HepG2 (cell line): Measurements from ENCODE around the gene RHOG. TPM values are rescaled to one million over a fixed set of nuclear protein-coding genes. Genes with fewer than 3 reads are reported as not detected.

Experiments
- ATAC-seq: fragments of 200-7000 bp; cut with Tn5 transposase; 3 replicates; pipeline ENCODE4 v1.9.1; 2020; ENCODE audit warnings: mild to moderate bottlenecking, moderate library complexity
- BruUV-seq: library from RNA; stranded (reverse); fragments of 400-500 nt; replicated peaks from 2 replicates; lab custom pipeline; 2021; lab: Mats Ljungman, UMichigan
- CTCF ChIA-PET: fragments of 300-600 bp; formaldehyde crosslinking; extraction: SDS; loops from one replicate; lab custom pipeline; 2021; ENCODE audit warnings: low total read pairs, inconsistent platforms, low intra/inter-chr PET ratio; lab: Yijun Ruan, JAX
- POLR2A ChIA-PET: fragments of 350-600 bp; sonication (Branson Sonifier 250); formaldehyde crosslinking; loops from one replicate; lab custom pipeline; 2020; ENCODE audit warnings: antibody characterized with exemption, inconsistent platforms; lab: Yijun Ruan, JAX
- DNase-seq: peaks from one replicate; pipeline ENCODE4 v3.0.0-alpha.2; 2015; ENCODE audit warnings: low spot score
- FAIRE-seq: peaks from 3 replicates; lab custom pipeline; 2011; peaks lifted over from hg19 to GRCh38; lab: Jason Lieb, UNC
- H2AFZ ChIP-seq: one replicate; pipeline ENCODE4 v1.6.1; 2011; ENCODE audit warnings: low read length, inconsistent platforms
- H3K27ac ChIP-seq: fragments of 300-600 bp; 3 replicates; pipeline ENCODE4 v1.8.0; 2011; ENCODE audit warnings: mixed run types, mild to moderate bottlenecking, mixed read lengths, low read length, inconsistent platforms; ENCODE audit not compliant: insufficient read depth; ENCODE audit errors: extremely low read length
- H3K27me3 ChIP-seq, 2 experiments: fragments of 200-600 bp in 1 of 2; 2 replicates in 1 of 2; 3 replicates in 1 of 2; pipeline versions ENCODE4 v1.6.0 to v1.8.0; 2011; ENCODE audit warnings: low read length in 2 of 2, mild to moderate bottlenecking in 2 of 2, moderate library complexity in 2 of 2, inconsistent platforms in 1 of 2; ENCODE audit not compliant: insufficient read depth in 2 of 2, control insufficient read depth in 1 of 2
- H3K36me3 ChIP-seq, 2 experiments: fragments of 200-600 bp in 1 of 2; replicated peaks in 1 of 2; 2 replicates in 1 of 2; 3 replicates in 1 of 2; pipeline versions ENCODE4 v1.5.1 to v1.8.0; 2011; ENCODE audit warnings: low read length in 2 of 2, inconsistent platforms in 1 of 2; ENCODE audit not compliant: insufficient read depth in 2 of 2, control insufficient read depth in 1 of 2
- H3K4me1 ChIP-seq: 2 replicates; pipeline ENCODE4 v1.5.1; 2012; ENCODE audit warnings: low read length, inconsistent platforms; ENCODE audit not compliant: insufficient read depth
- H3K4me2 ChIP-seq: 2 replicates; pipeline ENCODE4 v1.6.0; 2011; ENCODE audit warnings: low read depth, low read length, inconsistent platforms
- H3K4me3 ChIP-seq, 3 experiments: fragments of 200-600 bp in 1 of 3; sonication (generic), shearing (Covaris generic) in 1 of 3; replicated peaks in 1 of 3; 2 replicates each; pipeline ENCODE4 v1.5.1; 2011 to 2016; ENCODE audit warnings: low read length in 3 of 3, inconsistent platforms in 2 of 3, low read depth in 2 of 3, mild to moderate bottlenecking in 2 of 3, control low read depth in 1 of 3, mixed read lengths in 1 of 3; ENCODE audit not compliant: insufficient read depth in 1 of 3
- H3K79me2 ChIP-seq: one replicate; pipeline ENCODE4 v1.6.1; 2011; ENCODE audit warnings: low read length, inconsistent platforms; ENCODE audit not compliant: insufficient read depth
- H3K9ac ChIP-seq: 2 replicates; pipeline ENCODE4 v1.6.0; 2011; ENCODE audit warnings: mild to moderate bottlenecking, low read depth, low read length, inconsistent platforms; ENCODE audit not compliant: insufficient read depth
- H3K9me3 ChIP-seq: 2 replicates; pipeline ENCODE4 v1.5.1; 2012; ENCODE audit warnings: mild to moderate bottlenecking, low read length
- H4K20me1 ChIP-seq: 2 replicates; pipeline ENCODE4 v1.6.0; 2011; ENCODE audit warnings: inconsistent platforms, mild to moderate bottlenecking, low read length, moderate library complexity; ENCODE audit not compliant: insufficient read depth
- FOXK2 ChIP-seq: fragments of 450-650 bp; IDR thresholded peaks from 2 replicates; pipeline ENCODE4 v1.6.1; 2016
- MEIS2 ChIP-seq: sonication (generic); formaldehyde crosslinking; IDR thresholded peaks from 2 replicates; pipeline ENCODE4 v1.9.0; 2021; ENCODE audit warnings: mild to moderate bottlenecking, missing genetic modification reagents
- NFIB ChIP-seq: sonication (generic); formaldehyde crosslinking; IDR thresholded peaks from 2 replicates; pipeline ENCODE4 v1.9.0; 2021; ENCODE audit warnings: missing genetic modification reagents, mild to moderate bottlenecking, borderline replicate concordance
- XRCC5 ChIP-seq: fragments of 200-400 bp; formaldehyde crosslinking; optimal IDR thresholded peaks from 2 replicates; pipeline ENCODE3; 2017; ENCODE audit warnings: mild to moderate bottlenecking, low read length
- ZNF10 ChIP-seq: sonication (generic); formaldehyde crosslinking; IDR thresholded peaks from 2 replicates; pipeline ENCODE4 v1.4.0; 2020; ENCODE audit warnings: mild to moderate bottlenecking, low read depth, missing genetic modification reagents, borderline replicate concordance
- ZNF207 ChIP-seq: fragments of 450-650 bp; IDR thresholded peaks from 2 replicates; pipeline ENCODE4 v1.6.1; 2016; ENCODE audit warnings: antibody characterized with exemption, borderline replicate concordance
- ZNF260 ChIP-seq: sonication (generic); formaldehyde crosslinking; IDR thresholded peaks from 2 replicates; pipeline ENCODE4 v1.4.0; 2020; ENCODE audit warnings: missing genetic modification reagents, low read depth, mild to moderate bottlenecking, borderline replicate concordance
- ZNF296 ChIP-seq: sonication (generic); formaldehyde crosslinking; conservative IDR thresholded peaks from 2 replicates; pipeline ENCODE4 v1.5.0; 2020; ENCODE audit warnings: mild to moderate bottlenecking, missing genetic modification reagents
- ZNF605 ChIP-seq: sonication (generic); formaldehyde crosslinking; IDR thresholded peaks from 2 replicates; pipeline ENCODE4 v1.8.0; 2022; ENCODE audit warnings: mild to moderate bottlenecking, missing genetic modification reagents
- ZNF644 ChIP-seq: IDR thresholded peaks from 2 replicates; pipeline ENCODE4 v1.6.1; 2016; ENCODE audit warnings: low read depth
- ZSCAN21 ChIP-seq: sonication (generic); formaldehyde crosslinking; IDR thresholded peaks from 2 replicates; pipeline ENCODE4 v1.8.0; 2022; ENCODE audit warnings: mild to moderate bottlenecking, missing genetic modification reagents, moderate library complexity, borderline replicate concordance
- WGBS: methylation state at CpG from one replicate; pipeline ENCODE4 v1.1.6; 2017; ENCODE audit warnings: low lambda C conversion rate; 5-methylcytosine and 5-hydroxymethylcytosine counted together
- in situ Hi-C: cut with HindIII; loops from 2 replicates; pipeline ENCODE4 v1.10.0; 2017; ENCODE audit warnings: low pct_unique_long_range_greater_than_20kb; ENCODE audit not compliant: extremely low pct_ligation_motif_present
- intact Hi-C: fragments of 100-400 bp; cut with micrococcal nuclease; formaldehyde crosslinking; loops from one replicate; pipeline ENCODE4 v1.10.0; 2022; ENCODE audit not compliant: unreplicated experiment
- polyA plus RNA-seq, 8 experiments: library from polyadenylated mRNA; depleted of rRNA in 3 of 8; stranded (reverse) in 7 of 8; unstranded in 1 of 8; fragments of >200 nt; fragmentation: Illumina TruSeq in 4 of 8; extraction: Trizol in 4 of 8; gene quantifications; 2 replicates each; pipeline versions ENCODE4 v1.2.1 to v1.2.3, GENCODE V29; 2011 to 2016; ENCODE audit warnings: low read depth in 4 of 8, missing spikeins in 1 of 8, mixed read lengths in 1 of 8; ENCODE audit not compliant: insufficient read depth in 1 of 8
- total RNA-seq, 5 experiments: library from RNA; depleted of rRNA; stranded (reverse); fragments of >200 nt; fragmentation: Illumina TruSeq; extraction: Trizol; gene quantifications; 2 replicates each; pipeline ENCODE4 v1.2.3, GENCODE V29; 2016; ENCODE audit warnings: low read depth in 1 of 5
- TF ChIP-seq, protein P1 (sequence below): IDR thresholded peaks from 2 replicates; pipeline ENCODE4 v1.6.1; 2016; ENCODE audit warnings: missing compliant biosample characterization, missing genetic modification reagents, borderline replicate concordance
- TF ChIP-seq, protein P2 (sequence below): sonication (generic); formaldehyde crosslinking; IDR thresholded peaks from 2 replicates; pipeline ENCODE4 v1.8.0; 2022; ENCODE audit warnings: missing genetic modification reagents, mild to moderate bottlenecking, moderate library complexity, borderline replicate concordance
- TF ChIP-seq, protein P3 (sequence below): sonication (generic); formaldehyde crosslinking; IDR thresholded peaks from 2 replicates; pipeline ENCODE4 v1.5.1; 2020; ENCODE audit warnings: missing genetic modification reagents, mild to moderate bottlenecking, borderline replicate concordance

The RHOG gene
- total and polyA plus RNA-seq, 2 of the 13 experiments (the other 11 are each of a cell fraction or from before 2014, with no cell fraction given), result 7.7 to 23.4 TPM

DNA sequence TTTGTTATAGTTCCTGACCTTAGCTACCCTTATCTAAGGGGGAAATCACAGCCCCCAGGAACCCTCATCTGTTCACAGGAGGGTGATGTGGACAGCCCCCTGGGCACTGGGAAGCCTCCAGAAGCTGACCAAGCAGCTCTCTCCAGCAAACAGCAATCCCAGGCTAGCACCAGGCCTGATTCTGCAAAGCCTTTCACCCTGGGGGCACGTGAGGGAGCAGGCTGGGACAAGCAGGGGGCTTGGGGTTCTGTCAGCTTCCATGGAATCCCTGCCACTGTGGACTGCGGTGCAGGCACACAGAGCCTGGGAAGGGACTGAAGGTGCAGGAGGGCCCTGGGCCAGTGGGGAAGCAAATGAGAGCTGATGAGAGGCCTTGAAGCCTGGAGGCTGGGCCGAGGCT lies 30.3 kb downstream of the RHOG start:
- CTCF ChIA-PET, result no interaction called here
- FAIRE-seq, result no peak

DNA sequence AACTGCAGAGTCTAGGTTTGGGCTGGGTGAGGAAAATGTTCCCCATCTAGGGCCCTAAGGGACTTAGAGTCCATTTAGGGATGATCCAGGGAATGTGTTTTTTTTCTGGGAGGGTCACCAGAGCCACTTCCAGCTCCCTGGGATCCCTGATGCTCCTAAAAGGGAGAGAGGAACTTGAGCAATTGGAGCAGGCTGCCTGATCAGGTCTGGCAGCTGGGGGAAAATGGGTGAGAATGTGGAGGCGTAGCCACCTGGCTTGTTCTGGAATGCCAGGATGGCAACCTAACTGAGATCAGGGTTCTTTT lies 31.2 kb downstream of the RHOG start:
- intact Hi-C loops (loop anchor here (2.0 kb wide), 2 partner anchors 31 to 35 kb away; partner anchors contain the start of gene RHOG), in situ Hi-C loops (no loop called here)
- H3K9me3 ChIP-seq, result no peaks in the 10 kb centered on the region
- H3K4me2 ChIP-seq, result no peak overlapping the region
- no peaks in the 10 kb centered on the region for H3K79me2 ChIP-seq
- CTCF ChIA-PET, result no interaction called here
- H3K27me3 ChIP-seq, result no peaks in the 10 kb centered on the region; a peak in 1 of 5 replicates
- BruUV-seq, result no TSS peak
- no peaks in the 10 kb centered on the region for H4K20me1 ChIP-seq
- WGBS, result 100% methylated on average over 1 of the region's 1 CpG
- no peak for DNase-seq
- H3K27ac ChIP-seq, result no peak overlapping the region
- no peak overlapping the region for H3K9ac ChIP-seq
- peaks cover 0 to 3% of the 10 kb centered on the region in 2 experiments; a peak in 2 of 5 replicates for H3K36me3 ChIP-seq
- ATAC-seq, result no peak
- FAIRE-seq, result no peak
- H2AFZ ChIP-seq, result no peak overlapping the region
- peaks cover 19% of the 10 kb centered on the region for H3K4me1 ChIP-seq
- no peak overlapping the region for H3K4me3 ChIP-seq
- POLR2A ChIA-PET, result interaction anchor here (1.0 to 2.5 kb wide), 6 partner anchors 11 to 45 kb away, joined by 4 to 35 read pairs (median 6); partner anchors contain the start of genes NUP98, RHOG and STIM1
- TF ChIP-seq ZSCAN21 (CRISPR knock-in tag), result no peak
- no peak for TF ChIP-seq ZNF605 (CRISPR knock-in tag)
- no peak for TF ChIP-seq ZNF207
- TF ChIP-seq, protein P1, sequence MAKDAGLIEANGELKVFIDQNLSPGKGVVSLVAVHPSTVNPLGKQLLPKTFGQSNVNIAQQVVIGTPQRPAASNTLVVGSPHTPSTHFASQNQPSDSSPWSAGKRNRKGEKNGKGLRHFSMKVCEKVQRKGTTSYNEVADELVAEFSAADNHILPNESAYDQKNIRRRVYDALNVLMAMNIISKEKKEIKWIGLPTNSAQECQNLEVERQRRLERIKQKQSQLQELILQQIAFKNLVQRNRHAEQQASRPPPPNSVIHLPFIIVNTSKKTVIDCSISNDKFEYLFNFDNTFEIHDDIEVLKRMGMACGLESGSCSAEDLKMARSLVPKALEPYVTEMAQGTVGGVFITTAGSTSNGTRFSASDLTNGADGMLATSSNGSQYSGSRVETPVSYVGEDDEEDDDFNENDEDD (CRISPR knock-in tag), result no peak
- TF ChIP-seq FOXK2, result no peak
- TF ChIP-seq, protein P2, sequence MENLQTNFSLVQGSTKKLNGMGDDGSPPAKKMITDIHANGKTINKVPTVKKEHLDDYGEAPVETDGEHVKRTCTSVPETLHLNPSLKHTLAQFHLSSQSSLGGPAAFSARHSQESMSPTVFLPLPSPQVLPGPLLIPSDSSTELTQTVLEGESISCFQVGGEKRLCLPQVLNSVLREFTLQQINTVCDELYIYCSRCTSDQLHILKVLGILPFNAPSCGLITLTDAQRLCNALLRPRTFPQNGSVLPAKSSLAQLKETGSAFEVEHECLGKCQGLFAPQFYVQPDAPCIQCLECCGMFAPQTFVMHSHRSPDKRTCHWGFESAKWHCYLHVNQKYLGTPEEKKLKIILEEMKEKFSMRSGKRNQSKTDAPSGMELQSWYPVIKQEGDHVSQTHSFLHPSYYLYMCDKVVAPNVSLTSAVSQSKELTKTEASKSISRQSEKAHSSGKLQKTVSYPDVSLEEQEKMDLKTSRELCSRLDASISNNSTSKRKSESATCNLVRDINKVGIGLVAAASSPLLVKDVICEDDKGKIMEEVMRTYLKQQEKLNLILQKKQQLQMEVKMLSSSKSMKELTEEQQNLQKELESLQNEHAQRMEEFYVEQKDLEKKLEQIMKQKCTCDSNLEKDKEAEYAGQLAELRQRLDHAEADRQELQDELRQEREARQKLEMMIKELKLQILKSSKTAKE (CRISPR knock-in tag), result no peak
- TF ChIP-seq ZNF296 (CRISPR knock-in tag), result no peak
- TF ChIP-seq NFIB, result no peak

More for the DNA sequence above, 30.3 kb downstream of the RHOG start:
- H3K9ac ChIP-seq, result no peak overlapping the region
- intact Hi-C loops, result no loop called here
- H3K79me2 ChIP-seq, result no peaks in the 10 kb centered on the region
- peaks cover 0 to 3% of the 10 kb centered on the region in 2 experiments; a peak in 2 of 5 replicates for H3K36me3 ChIP-seq
- H3K27ac ChIP-seq, result no peak overlapping the region
- no peak overlapping the region for H3K4me3 ChIP-seq
- POLR2A ChIA-PET, result interaction anchor here (1.3 kb wide), 1 partner anchor 30 kb away, joined by 6 read pairs; the partner anchor contains the start of gene RHOG
- no peaks in the 10 kb centered on the region for H3K9me3 ChIP-seq
- H2AFZ ChIP-seq, result no peak overlapping the region
- ATAC-seq (no peak), DNase-seq (no peak)
- BruUV-seq, result no TSS peak
- no peak overlapping the region for H3K4me2 ChIP-seq
- no peaks in the 10 kb centered on the region; a peak in 1 of 5 replicates for H3K27me3 ChIP-seq
- WGBS, result 100% methylated on average over 1 of the region's 3 CpGs
- TF ChIP-seq MEIS2 (CRISPR knock-in tag), result no peak
- no peak for TF ChIP-seq ZNF10 (CRISPR knock-in tag)
- TF ChIP-seq ZNF644 (CRISPR knock-in tag), result no peak
- no peak for TF ChIP-seq XRCC5
- TF ChIP-seq, protein P3, sequence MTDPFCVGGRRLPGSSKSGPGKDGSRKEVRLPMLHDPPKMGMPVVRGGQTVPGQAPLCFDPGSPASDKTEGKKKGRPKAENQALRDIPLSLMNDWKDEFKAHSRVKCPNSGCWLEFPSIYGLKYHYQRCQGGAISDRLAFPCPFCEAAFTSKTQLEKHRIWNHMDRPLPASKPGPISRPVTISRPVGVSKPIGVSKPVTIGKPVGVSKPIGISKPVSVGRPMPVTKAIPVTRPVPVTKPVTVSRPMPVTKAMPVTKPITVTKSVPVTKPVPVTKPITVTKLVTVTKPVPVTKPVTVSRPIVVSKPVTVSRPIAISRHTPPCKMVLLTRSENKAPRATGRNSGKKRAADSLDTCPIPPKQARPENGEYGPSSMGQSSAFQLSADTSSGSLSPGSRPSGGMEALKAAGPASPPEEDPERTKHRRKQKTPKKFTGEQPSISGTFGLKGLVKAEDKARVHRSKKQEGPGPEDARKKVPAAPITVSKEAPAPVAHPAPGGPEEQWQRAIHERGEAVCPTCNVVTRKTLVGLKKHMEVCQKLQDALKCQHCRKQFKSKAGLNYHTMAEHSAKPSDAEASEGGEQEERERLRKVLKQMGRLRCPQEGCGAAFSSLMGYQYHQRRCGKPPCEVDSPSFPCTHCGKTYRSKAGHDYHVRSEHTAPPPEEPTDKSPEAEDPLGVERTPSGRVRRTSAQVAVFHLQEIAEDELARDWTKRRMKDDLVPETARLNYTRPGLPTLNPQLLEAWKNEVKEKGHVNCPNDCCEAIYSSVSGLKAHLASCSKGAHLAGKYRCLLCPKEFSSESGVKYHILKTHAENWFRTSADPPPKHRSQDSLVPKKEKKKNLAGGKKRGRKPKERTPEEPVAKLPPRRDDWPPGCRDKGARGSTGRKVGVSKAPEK (CRISPR knock-in tag), result no peak
- no peak for TF ChIP-seq ZNF260 (CRISPR knock-in tag)
- in situ Hi-C loops, result no loop called here
- no peaks in the 10 kb centered on the region for H4K20me1 ChIP-seq
- H3K4me1 ChIP-seq, result peaks cover 19% of the 10 kb centered on the region
